Measurements from ENCODE around the gene ATF7. TPM values are rescaled to one million over a fixed set of nuclear protein-coding genes. Genes with fewer than 3 reads are reported as not detected.
"Not testable (repeated sequence)": the region's sequence is repeated elsewhere in the genome, so short reads cannot be mapped to it uniquely, and the experiment has no call there.

ATF7 gene
- total RNA-seq, 2 experiments from 2014 or later, result 28.6 to 43.0 TPM

DNA sequence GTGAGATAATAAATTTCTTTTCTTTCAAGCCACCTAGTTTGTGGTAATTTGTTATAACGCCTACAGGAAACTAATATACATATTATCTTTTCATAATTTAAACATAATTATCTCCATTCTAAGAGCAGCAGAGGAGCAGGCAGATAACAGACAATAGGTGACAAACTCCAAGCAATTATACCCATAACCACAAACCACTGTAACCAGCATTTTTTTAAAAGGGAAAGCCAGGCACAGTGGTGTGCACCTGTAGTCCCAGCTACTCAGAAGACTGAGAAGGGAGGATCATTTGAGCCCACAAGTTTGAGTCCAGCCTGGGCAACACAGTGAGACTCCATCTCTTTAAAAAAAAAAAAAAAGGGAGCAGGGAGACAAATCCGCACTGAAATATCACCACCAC, 54.9 kb downstream of the ATF7 start:
- POLR2A ChIA-PET, result no interaction called here
- Mint-ChIP-seq H3K4me3 (no peak overlapping the region), H3K27me3 (no peaks in the 10 kb centered on the region), H3K36me3 (ENCODE audit: low read depth) (peaks cover 14% of the 10 kb centered on the region), H3K4me1 (peaks cover 41% of the 10 kb centered on the region), H3K27ac (no peak overlapping the region), H3K9me3 (no peaks in the 10 kb centered on the region)
- DNase-seq, result no peak
- CTCF ChIA-PET, result interaction anchor here (0.7 kb wide), 1 partner anchor 869 kb away, joined by 3 read pairs; no protein-coding TSS in a partner anchor

DNA sequence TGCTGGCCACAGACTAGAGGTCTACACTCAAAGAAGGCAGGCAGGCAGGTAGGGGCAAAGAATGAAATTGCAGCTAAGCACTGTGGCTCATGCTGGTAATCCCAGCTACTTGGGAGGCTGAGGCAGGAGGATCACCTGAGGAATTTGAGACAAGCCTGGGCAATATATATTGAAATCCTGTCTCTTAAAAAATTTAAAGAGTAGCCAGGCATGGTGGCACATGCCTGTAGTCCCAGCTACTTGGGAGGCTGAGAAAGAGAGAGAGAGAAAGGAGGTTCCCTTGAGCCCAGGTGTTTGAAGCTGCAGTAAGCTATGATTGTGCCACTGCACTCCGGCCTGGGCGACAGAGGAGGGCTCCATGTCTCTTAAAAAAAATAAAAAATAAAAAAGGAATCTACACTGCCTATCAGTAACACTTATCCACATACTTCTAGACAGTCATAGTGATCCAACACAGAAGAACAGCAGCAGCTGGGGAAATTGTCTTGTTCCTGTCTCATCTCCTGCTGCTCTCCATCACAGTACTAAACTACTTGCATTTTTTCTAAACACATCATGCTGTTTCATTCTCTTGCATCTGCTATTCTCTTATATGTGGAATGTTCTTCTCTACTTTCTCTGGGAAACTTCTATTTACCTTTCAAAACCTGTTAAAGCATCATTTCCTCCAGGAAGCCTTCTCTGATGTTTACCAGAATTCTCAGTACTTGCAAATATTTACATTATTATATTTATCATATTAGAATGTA, 57.2 kb downstream of the ATF7 start:
- H3K27me3 Mint-ChIP-seq, result no peaks in the 10 kb centered on the region
- no peaks in the 10 kb centered on the region for H3K9me3 Mint-ChIP-seq
- ChIA-PET CTCF (interaction anchor here (1.3 kb wide), 1 partner anchor 107 kb away, joined by 3 read pairs; the partner anchor contains the start of gene ATP5MC2), POLR2A (no interaction called here)
- peaks cover 44% of the 10 kb centered on the region for H3K4me1 Mint-ChIP-seq
- no peak overlapping the region for H3K4me3 Mint-ChIP-seq
- H3K36me3 Mint-ChIP-seq (ENCODE audit: low read depth), result peaks cover 6% of the 10 kb centered on the region
- H3K27ac Mint-ChIP-seq, result no peak overlapping the region
- no peak for DNase-seq

DNA sequence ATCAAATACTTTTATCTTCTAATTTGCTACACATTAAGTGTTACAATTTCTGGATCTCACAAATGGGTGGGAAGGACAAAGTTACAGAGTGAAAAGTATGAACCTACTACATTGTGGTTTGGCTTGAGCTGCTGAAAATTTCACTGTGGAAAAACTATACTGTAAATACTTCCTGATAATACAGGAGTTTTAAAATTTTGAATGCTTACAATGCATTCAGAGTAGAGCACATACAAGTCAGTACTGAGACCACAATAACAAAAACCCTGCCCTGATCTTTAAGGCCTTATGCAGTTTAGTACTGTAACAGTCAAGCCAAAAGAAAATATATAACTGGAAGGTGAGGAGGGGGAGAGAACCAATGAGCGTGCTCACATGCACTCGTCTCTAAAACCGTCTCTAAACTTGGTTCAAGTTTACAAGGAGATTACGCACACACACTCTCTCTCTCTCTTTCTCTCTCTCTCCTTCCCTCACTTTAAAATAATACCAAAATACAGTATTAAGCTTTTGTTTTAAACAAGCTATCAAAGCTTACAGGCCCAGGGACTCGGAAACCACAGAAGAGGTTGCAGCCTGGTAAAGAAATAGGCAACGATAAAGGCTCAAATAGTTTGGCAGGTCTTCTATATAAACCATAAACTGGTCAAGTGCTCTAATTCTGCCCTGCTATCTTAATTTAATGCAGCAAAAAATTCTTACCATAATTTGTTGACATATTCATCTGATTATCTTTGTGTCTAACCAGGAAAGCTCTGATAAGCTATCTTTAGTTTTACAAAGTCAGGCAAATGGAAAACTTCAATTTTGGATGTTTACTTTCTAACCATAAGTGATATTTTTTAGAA, 58.0 kb downstream of the ATF7 start:
- peaks cover 48% of the 10 kb centered on the region for H3K4me1 Mint-ChIP-seq
- CTCF ChIA-PET, result interaction anchor here (1.3 to 1.5 kb wide), 2 partner anchors 10 to 108 kb away, joined by 3 to 4 read pairs; partner anchors contain the start of gene ATP5MC2
- no peak overlapping the region for H3K27ac Mint-ChIP-seq
- no peak for DNase-seq
- no peaks in the 10 kb centered on the region for H3K9me3 Mint-ChIP-seq
- H3K4me3 Mint-ChIP-seq, result no peak overlapping the region
- H3K36me3 Mint-ChIP-seq (ENCODE audit: low read depth), result peaks cover 6% of the 10 kb centered on the region
- H3K27me3 Mint-ChIP-seq, result no peaks in the 10 kb centered on the region
- POLR2A ChIA-PET, result no interaction called here

- CTCF ChIA-PET, result interaction anchor here (1.3 to 2.1 kb wide), 2 partner anchors 14 to 110 kb away, joined by 3 to 5 read pairs; partner anchors contain the start of gene ATP5MC2
- Mint-ChIP-seq H3K36me3 (ENCODE audit: low read depth) (peaks cover 11% of the 10 kb centered on the region), H3K4me1 (peaks cover 42% of the 10 kb centered on the region)
- DNase-seq, H3K27ac Mint-ChIP-seq, POLR2A ChIA-PET, H3K4me3 Mint-ChIP-seq, H3K27me3 Mint-ChIP-seq, H3K9me3 Mint-ChIP-seq: not testable (repeated sequence)
Observed at GRCh38 chr12:53565376-53565775, 60.8 kb downstream of the ATF7 start.

DNA sequence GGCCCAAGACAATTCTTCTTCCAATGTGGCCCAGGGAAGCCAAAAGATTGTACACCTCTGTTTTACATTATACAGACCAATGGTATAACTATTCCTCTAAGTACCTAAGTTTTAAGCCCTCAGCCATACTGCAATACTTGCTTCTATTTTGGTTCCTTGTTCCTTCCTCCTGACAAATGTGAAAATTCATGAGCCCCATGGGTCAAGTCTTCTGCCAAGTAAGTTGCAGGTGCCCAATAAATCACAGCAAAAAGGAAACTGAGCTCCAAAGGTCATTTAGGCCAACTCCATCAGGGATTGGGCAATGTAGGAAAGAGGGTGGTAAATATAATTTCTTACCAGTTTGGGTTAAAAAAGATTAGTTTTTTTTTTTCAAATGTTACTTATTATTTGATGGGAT, 61.2 kb downstream of the ATF7 start:
- H3K27ac Mint-ChIP-seq, result no peak overlapping the region
- peaks cover 10% of the 10 kb centered on the region for H3K36me3 Mint-ChIP-seq (ENCODE audit: low read depth)
- no peak for DNase-seq
- no peak overlapping the region for H3K4me3 Mint-ChIP-seq
- ChIA-PET CTCF (interaction anchor here (1.1 to 2.1 kb wide), 3 partner anchors 13 to 111 kb away, joined by 3 to 5 read pairs (median 4); partner anchors contain the start of gene ATP5MC2), POLR2A (no interaction called here)
- peaks cover 39% of the 10 kb centered on the region for H3K4me1 Mint-ChIP-seq
- no peaks in the 10 kb centered on the region for H3K27me3 Mint-ChIP-seq
- no peaks in the 10 kb centered on the region for H3K9me3 Mint-ChIP-seq

- no peak for DNase-seq
- Mint-ChIP-seq H3K4me1 (peaks cover 39% of the 10 kb centered on the region), H3K27ac (no peak overlapping the region), H3K36me3 (ENCODE audit: low read depth) (peaks cover 10% of the 10 kb centered on the region), H3K4me3 (no peak overlapping the region), H3K27me3 (no peaks in the 10 kb centered on the region), H3K9me3 (no peaks in the 10 kb centered on the region)
- POLR2A ChIA-PET, result no interaction called here
- CTCF ChIA-PET, result interaction anchor here (1.1 to 2.1 kb wide), 2 partner anchors 21 to 111 kb away, joined by 4 to 5 read pairs; partner anchors contain the start of gene ATP5MC2
Observed at GRCh38 chr12:53564278-53564677, 61.9 kb downstream of the ATF7 start.

DNA sequence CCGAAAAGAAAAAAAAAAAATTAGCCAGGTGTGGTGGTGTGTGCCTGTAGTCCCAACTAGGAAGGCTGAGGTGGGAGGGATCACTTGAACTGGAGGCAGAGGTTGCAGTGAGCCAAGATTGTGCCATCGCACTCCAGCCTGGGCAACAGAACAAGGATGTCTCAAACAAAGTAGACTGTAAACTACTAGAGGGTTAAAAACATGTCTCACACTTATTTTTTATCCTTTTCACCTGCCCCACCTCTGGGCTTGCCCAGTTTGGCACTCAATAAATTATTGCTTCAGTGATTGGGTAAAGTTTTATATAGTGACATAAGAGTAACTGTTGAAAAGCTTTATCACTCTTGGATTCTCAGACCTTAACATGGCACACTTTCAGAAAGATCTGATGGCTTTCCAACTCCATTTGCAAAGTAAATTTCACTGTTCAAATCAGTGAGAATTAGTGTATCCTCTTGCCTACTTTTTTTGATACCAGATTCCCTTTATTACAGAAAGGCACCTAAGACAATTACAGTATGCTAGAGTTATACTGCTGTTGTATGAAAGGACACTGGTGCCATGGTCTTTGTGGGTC, 62.6 kb downstream of the ATF7 start:
- no peaks in the 10 kb centered on the region for H3K27me3 Mint-ChIP-seq
- no peak for DNase-seq
- ChIA-PET CTCF (interaction anchor here (1.1 kb wide), 1 partner anchor 20 kb away, joined by 4 read pairs; no protein-coding TSS in a partner anchor), POLR2A (no interaction called here)
- H3K36me3 Mint-ChIP-seq (ENCODE audit: low read depth), result peaks cover 10% of the 10 kb centered on the region
- no peaks in the 10 kb centered on the region for H3K9me3 Mint-ChIP-seq
- H3K4me1 Mint-ChIP-seq, result peaks cover 40% of the 10 kb centered on the region
- H3K27ac Mint-ChIP-seq, result no peak overlapping the region
- H3K4me3 Mint-ChIP-seq, result no peak overlapping the region

DNA sequence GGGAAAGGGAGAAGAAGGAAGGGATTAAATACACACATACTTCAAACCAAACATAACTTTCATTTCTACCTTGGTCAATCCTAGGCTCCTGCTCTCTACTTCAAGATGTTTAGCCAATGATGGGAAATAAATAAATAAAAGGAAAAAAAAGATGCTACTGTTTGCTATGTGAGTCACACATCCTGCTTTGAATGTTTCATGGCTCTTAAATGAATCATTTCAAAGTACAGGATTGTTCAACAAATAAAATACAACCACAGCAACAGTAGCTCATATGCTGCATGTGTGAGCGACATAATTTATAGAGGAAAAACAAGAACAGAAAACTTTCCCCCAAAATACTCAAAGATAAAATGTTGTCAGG, 64.6 kb downstream of the ATF7 start:
- DNase-seq, result no peak
- H3K36me3 Mint-ChIP-seq (ENCODE audit: low read depth), result peaks cover 10% of the 10 kb centered on the region
- no peaks in the 10 kb centered on the region for H3K9me3 Mint-ChIP-seq
- H3K27me3 Mint-ChIP-seq, result no peaks in the 10 kb centered on the region
- H3K27ac Mint-ChIP-seq, result no peak overlapping the region
- POLR2A ChIA-PET, result no interaction called here
- H3K4me3 Mint-ChIP-seq, result no peak overlapping the region
- H3K4me1 Mint-ChIP-seq, result peaks cover 45% of the 10 kb centered on the region
- CTCF ChIA-PET, result interaction anchor here (1.0 to 1.3 kb wide), 3 partner anchors 11 to 50 kb away, joined by 4 to 7 read pairs (median 4); no protein-coding TSS in a partner anchor

GRCh38 chr12:53560912-53561589, 65.1 kb downstream of the ATF7 start:
- Mint-ChIP-seq H3K4me3 (no peak overlapping the region), H3K36me3 (ENCODE audit: low read depth) (peaks cover 10% of the 10 kb centered on the region), H3K27me3 (no peaks in the 10 kb centered on the region), H3K27ac (no peak overlapping the region), H3K4me1 (peaks cover 45% of the 10 kb centered on the region), H3K9me3 (no peaks in the 10 kb centered on the region)
- POLR2A ChIA-PET, result no interaction called here
- CTCF ChIA-PET, result interaction anchor here (1.3 kb wide), 1 partner anchor 17 kb away, joined by 7 read pairs; no protein-coding TSS in a partner anchor
- DNase-seq, result no peak

DNA sequence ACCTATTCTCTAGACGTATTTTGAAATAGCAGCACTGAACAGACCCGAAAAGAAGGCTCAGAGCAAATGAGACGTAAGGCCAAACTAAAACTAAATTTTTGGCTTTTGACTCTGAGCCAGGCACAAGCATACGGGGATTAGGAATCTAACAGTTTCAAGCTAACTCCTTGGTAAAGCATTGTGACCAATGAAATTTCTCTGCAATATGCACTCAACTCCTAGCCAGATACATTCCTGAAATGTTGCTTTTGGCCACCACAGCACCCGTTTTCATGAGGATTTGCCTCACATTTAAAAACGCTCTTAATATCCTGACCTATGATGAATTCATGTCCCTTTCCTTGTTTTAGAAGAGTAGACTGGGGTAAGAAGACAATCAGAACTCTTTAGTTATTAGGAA, 65.8 kb downstream of the ATF7 start:
- Mint-ChIP-seq H3K27me3 (no peaks in the 10 kb centered on the region), H3K27ac (no peak overlapping the region), H3K36me3 (ENCODE audit: low read depth) (peaks cover 10% of the 10 kb centered on the region), H3K4me1 (peaks cover 45% of the 10 kb centered on the region), H3K9me3 (no peaks in the 10 kb centered on the region), H3K4me3 (no peak overlapping the region)
- POLR2A ChIA-PET, result no interaction called here
- CTCF ChIA-PET, result no interaction called here
- DNase-seq, result no peak

GRCh38 chr12:53558631-53559030, 67.6 kb downstream of the ATF7 start:
- Mint-ChIP-seq H3K4me3 (no peak overlapping the region), H3K9me3 (no peaks in the 10 kb centered on the region), H3K36me3 (ENCODE audit: low read depth) (peaks cover 10% of the 10 kb centered on the region), H3K27ac (no peak overlapping the region), H3K4me1 (peaks cover 29% of the 10 kb centered on the region), H3K27me3 (no peaks in the 10 kb centered on the region)
- CTCF ChIA-PET, result interaction anchor here (0.8 kb wide), 1 partner anchor 22 kb away, joined by 5 read pairs; no protein-coding TSS in a partner anchor
- POLR2A ChIA-PET, result no interaction called here
- DNase-seq, result no peak
